H9 (cell line): Measurements from ENCODE around the gene GNG11. TPM values are rescaled to one million over a fixed set of nuclear protein-coding genes. Genes with fewer than 3 reads are reported as not detected.

Experiments
- DNase-seq: peaks from one replicate; pipeline ENCODE4 v3.0.0-alpha.2; 2017
- H2AFZ ChIP-seq: one replicate; pipeline ENCODE4 v1.6.1; 2013; ENCODE audit warnings: mild to moderate bottlenecking, low read length, control low read depth, moderate library complexity
- H2AK5ac ChIP-seq: 2 replicates; pipeline ENCODE4 v1.6.1; 2013; ENCODE audit warnings: low read length, control low read depth, mixed read lengths; ENCODE audit not compliant: insufficient read length
- H2BK120ac ChIP-seq: one replicate; pipeline ENCODE4 v1.6.1; 2013; ENCODE audit warnings: low read depth, mild to moderate bottlenecking, low read length, control low read depth, inconsistent platforms; ENCODE audit not compliant: poor library complexity, severe bottlenecking
- H2BK12ac ChIP-seq: 2 replicates; pipeline ENCODE4 v1.6.1; 2013; ENCODE audit warnings: low read length, control low read depth, mixed read lengths, low read depth; ENCODE audit not compliant: insufficient read length
- H2BK15ac ChIP-seq: 2 replicates; pipeline ENCODE4 v1.6.1; 2013; ENCODE audit warnings: low read depth, low read length, control low read depth
- H2BK20ac ChIP-seq: one replicate; pipeline ENCODE4 v1.6.1; 2013; ENCODE audit warnings: low read depth, mild to moderate bottlenecking, low read length, control low read depth, inconsistent platforms; ENCODE audit not compliant: poor library complexity, severe bottlenecking
- H2BK5ac ChIP-seq: 2 replicates; pipeline ENCODE4 v1.6.1; 2013; ENCODE audit warnings: low read length, control low read depth, mixed read lengths; ENCODE audit not compliant: insufficient read length
- H3K14ac ChIP-seq: 2 replicates; pipeline ENCODE4 v1.6.1; 2013; ENCODE audit warnings: low read length, control low read depth; ENCODE audit not compliant: insufficient read depth
- H3K18ac ChIP-seq: 2 replicates; pipeline ENCODE4 v1.6.1; 2013; ENCODE audit warnings: low read depth, mild to moderate bottlenecking, mixed read lengths, low read length, control low read depth; ENCODE audit not compliant: insufficient read length
- H3K23ac ChIP-seq: 2 replicates; pipeline ENCODE4 v1.6.1; 2013; ENCODE audit warnings: low read length, control low read depth, mixed read lengths, low read depth; ENCODE audit not compliant: insufficient read length
- H3K23me2 ChIP-seq: 2 replicates; pipeline ENCODE4 v1.6.1; 2013; ENCODE audit warnings: low read depth, mild to moderate bottlenecking, mixed read lengths, low read length, control low read depth; ENCODE audit not compliant: insufficient read length, poor library complexity, severe bottlenecking
- H3K27ac ChIP-seq: 2 replicates; pipeline ENCODE4 v1.5.1; 2013; ENCODE audit warnings: low read length, control low read depth, mixed read lengths, low read depth; ENCODE audit not compliant: insufficient read length
- H3K27me3 ChIP-seq: 2 replicates; pipeline ENCODE4 v1.6.1; 2013; ENCODE audit warnings: low read length, control low read depth, inconsistent platforms; ENCODE audit not compliant: insufficient read depth
- H3K4ac ChIP-seq: 2 replicates; pipeline ENCODE4 v1.6.1; 2013; ENCODE audit warnings: low read depth, mild to moderate bottlenecking, control low read depth, inconsistent platforms, low read length, moderate library complexity
- H3K4me1 ChIP-seq: 2 replicates; pipeline ENCODE4 v1.6.1; 2013; ENCODE audit warnings: low read length, control low read depth, inconsistent platforms; ENCODE audit not compliant: insufficient read depth
- H3K4me2 ChIP-seq: 2 replicates; pipeline ENCODE4 v1.6.1; 2013; ENCODE audit warnings: low read length, control low read depth, mixed read lengths; ENCODE audit not compliant: insufficient read length, insufficient read depth
- H3K56ac ChIP-seq: 2 replicates; pipeline ENCODE4 v1.6.1; 2013; ENCODE audit warnings: low read depth, mild to moderate bottlenecking, mixed read lengths, low read length, control low read depth; ENCODE audit not compliant: insufficient read length
- H3K79me1 ChIP-seq: 2 replicates; pipeline ENCODE4 v1.6.1; 2013; ENCODE audit warnings: low read depth, mild to moderate bottlenecking, moderate library complexity, low read length, control low read depth, inconsistent platforms; ENCODE audit not compliant: insufficient read depth, poor library complexity, severe bottlenecking
- H3K79me2 ChIP-seq: 2 replicates; pipeline ENCODE4 v1.6.1; 2013; ENCODE audit warnings: low read length, control low read depth, inconsistent platforms; ENCODE audit not compliant: insufficient read depth
- H3K9ac ChIP-seq: 2 replicates; pipeline ENCODE4 v1.6.1; 2013; ENCODE audit warnings: low read length, control low read depth, mixed read lengths; ENCODE audit not compliant: insufficient read length; ENCODE audit errors: extremely low read depth
- H3K9me3 ChIP-seq: one replicate; pipeline ENCODE4 v1.6.1; 2013; ENCODE audit warnings: low read depth, low read length, inconsistent platforms; ENCODE audit not compliant: control insufficient read depth
- H3T11ph ChIP-seq: one replicate; pipeline ENCODE4 v1.6.1; 2013; ENCODE audit warnings: mild to moderate bottlenecking, low read length, control low read depth, inconsistent platforms
- H4K20me1 ChIP-seq: one replicate; pipeline ENCODE4 v1.6.1; 2013; ENCODE audit not compliant: control insufficient read depth, insufficient read length, insufficient read depth
- H4K5ac ChIP-seq: 2 replicates; pipeline ENCODE4 v1.6.1; 2013; ENCODE audit warnings: low read depth, mild to moderate bottlenecking, mixed read lengths, low read length, control low read depth; ENCODE audit not compliant: insufficient read length
- H4K8ac ChIP-seq: replicated peaks from 2 replicates; pipeline ENCODE4 v1.6.1; 2013; ENCODE audit warnings: low read length, control low read depth, mixed read lengths, low read depth; ENCODE audit not compliant: insufficient read length
- H4K91ac ChIP-seq: 2 replicates; pipeline ENCODE4 v1.6.1; 2013; ENCODE audit warnings: low read depth, mild to moderate bottlenecking, moderate library complexity, mixed read lengths, low read length, control low read depth; ENCODE audit not compliant: insufficient read length
- H3K27ac Mint-ChIP-seq, 3 experiments: 2 replicates in 2 of 3; 3 replicates in 1 of 3; pipeline ENCODE4 v1.8.0; 2020 to 2021; ENCODE audit warnings: mixed read lengths in 3 of 3, mild to moderate bottlenecking in 1 of 3, moderate library complexity in 1 of 3
- H3K27me3 Mint-ChIP-seq: 2 replicates; pipeline ENCODE4 v1.8.0; 2021; ENCODE audit warnings: low read depth, mild to moderate bottlenecking, moderate library complexity, mixed read lengths
- H3K36me3 Mint-ChIP-seq, 3 experiments: 2 replicates in 2 of 3; 3 replicates in 1 of 3; pipeline ENCODE4 v1.8.0; 2020 to 2021; ENCODE audit warnings: low read depth in 3 of 3, mixed read lengths in 3 of 3; ENCODE audit not compliant: insufficient read depth in 1 of 3
- H3K4me1 Mint-ChIP-seq, 2 experiments: 2 replicates each; pipeline ENCODE4 v1.8.0; 2020; ENCODE audit warnings: mixed read lengths in 2 of 2
- H3K4me3 Mint-ChIP-seq, 2 experiments: 2 replicates in 1 of 2; 3 replicates in 1 of 2; pipeline ENCODE4 v1.8.0; 2020 to 2021; ENCODE audit warnings: mild to moderate bottlenecking in 2 of 2, mixed read lengths in 2 of 2, moderate library complexity in 1 of 2
- H3K9me3 Mint-ChIP-seq, 2 experiments: 2 replicates in 1 of 2; 3 replicates in 1 of 2; pipeline ENCODE4 v1.8.0; 2020; ENCODE audit warnings: mild to moderate bottlenecking in 2 of 2, mixed read lengths in 2 of 2, moderate library complexity in 1 of 2
- CTCF ChIP-seq: fragments of 200-600 bp; sonication (generic); conservative IDR thresholded peaks from 3 replicates; pipeline ENCODE4 v1.8.0; 2021; ENCODE audit warnings: antibody characterized with exemption, mild to moderate bottlenecking
- WGBS: extraction: QIAGEN DNeasy Blood & Tissue Kit; methylation state at CpG from one replicate; pipeline ENCODE4 v1.1.7; 2013; ENCODE audit warnings: missing lambda C conversion rate, low lambda C conversion rate, mixed read lengths; ENCODE audit not compliant: insufficient read length; ENCODE audit errors: extremely low coverage; 5-methylcytosine and 5-hydroxymethylcytosine counted together
- total RNA-seq: library from RNA; stranded (reverse); gene quantifications from 2 replicates; pipeline ENCODE4 v1.2.1, GENCODE V29; 2021

The GNG11 gene
- total RNA-seq, 1 experiment from 2014 or later: 0.68 TPM

GRCh38 chr7:93889261-93889660 lies 32.3 kb upstream of the GNG11 start:
- Histone ChIP-seq H3K79me1 (no peaks in the 10 kb centered on the region), H2AFZ (no peak overlapping the region), H3K23ac (no peak overlapping the region), H3K27me3 (peaks cover 2% of the 10 kb centered on the region; the same call in 1 of the 2 replicates), H3K9me3 (no peaks in the 10 kb centered on the region), H3K4me1 (no peaks in the 10 kb centered on the region), H3K79me2 (no peaks in the 10 kb centered on the region), H3K14ac (no peak overlapping the region), H3T11ph (no peak overlapping the region), H3K18ac (no peak overlapping the region), H4K8ac (no peak overlapping the region), H4K5ac (no peak overlapping the region), H2BK15ac (no peak overlapping the region), H2BK12ac (no peak overlapping the region), H2BK120ac (no peak overlapping the region), H2BK20ac (no peak overlapping the region), H3K27ac (no peak overlapping the region), H2BK5ac (no peak overlapping the region), H3K56ac (no peak overlapping the region), H3K4ac (no peak overlapping the region), H4K91ac (no peak overlapping the region), H3K4me2 (no peak overlapping the region), H3K9ac (no peak overlapping the region), H3K23me2 (peaks cover 10% of the 10 kb centered on the region), H2AK5ac (no peak overlapping the region), H4K20me1 (no peaks in the 10 kb centered on the region)
- Mint-ChIP-seq H3K4me3 (peak overlapping the region; percentile 87 to 94; a peak in 3 of 5 replicates), H3K27ac (no peak overlapping the region), H3K36me3 (no peaks in the 10 kb centered on the region), H3K4me1 (peaks cover 6 to 9% of the 10 kb centered on the region in 2 experiments; a peak in 2 of 4 replicates), H3K27me3 (peaks cover 53% of the 10 kb centered on the region), H3K9me3 (peaks cover 0 to 2% of the 10 kb centered on the region in 2 experiments; a peak in 1 of 5 replicates)
- WGBS: no CpG with 5 or more reads among the region's 3 CpGs
- DNase-seq: no peak
- no peak for TF ChIP-seq CTCF
